ENCODE results near the gene ARHGAP26. TPM values are rescaled to one million over a fixed set of nuclear protein-coding genes. Genes with fewer than 3 reads are reported as not detected.

Gene ARHGAP26
- total RNA-seq, 1 experiment from 2014 or later: 65.5 TPM

DNA sequence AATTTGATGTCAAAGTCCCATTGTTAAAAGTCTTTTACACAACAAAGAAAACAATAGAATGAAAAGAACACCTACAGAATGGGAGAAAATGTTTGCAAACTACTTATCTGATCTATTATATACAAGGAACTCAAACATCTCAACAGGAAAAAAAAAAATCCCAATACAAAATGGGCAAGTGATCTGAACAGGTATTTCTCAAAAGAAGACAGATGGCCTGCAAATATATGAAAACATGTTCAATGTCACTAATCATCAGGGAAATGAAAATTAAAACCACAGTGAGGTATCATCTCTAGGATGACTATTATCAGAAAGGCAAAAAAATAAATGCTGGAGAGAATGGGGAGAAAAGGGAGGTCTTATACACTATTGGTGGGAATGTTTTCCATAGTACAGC lies 301.8 kb downstream of the ARHGAP26 start:
- H3K9me3 ChIP-seq (ENCODE audit: control insufficient read depth, insufficient read depth, low read depth, low read length): no peaks in the 10 kb centered on the region
- intact Hi-C loops (cut with micrococcal nuclease; ENCODE audit: unreplicated experiment) (no loop called here), in situ Hi-C loops (cut with HindIII; ENCODE audit: low pct_unique_long_range_greater_than_20kb, low sequenced_read_pairs) (no loop called here)
- ChIA-PET CTCF (no interaction called here), POLR2A (no interaction called here)
- no peak for DNase-seq (ENCODE audit: low read depth, low spot score)
- H3K4me1 ChIP-seq (ENCODE audit: control insufficient read depth, insufficient read depth, low read length): no peaks in the 10 kb centered on the region
- H3K36me3 ChIP-seq (ENCODE audit: control insufficient read depth, insufficient read depth, low read length): no peaks in the 10 kb centered on the region
- no peak overlapping the region for H3K27ac ChIP-seq (ENCODE audit: low read length)
- BruUV-seq (replicated peaks): no TSS peak
- TF ChIP-seq, protein P1, sequence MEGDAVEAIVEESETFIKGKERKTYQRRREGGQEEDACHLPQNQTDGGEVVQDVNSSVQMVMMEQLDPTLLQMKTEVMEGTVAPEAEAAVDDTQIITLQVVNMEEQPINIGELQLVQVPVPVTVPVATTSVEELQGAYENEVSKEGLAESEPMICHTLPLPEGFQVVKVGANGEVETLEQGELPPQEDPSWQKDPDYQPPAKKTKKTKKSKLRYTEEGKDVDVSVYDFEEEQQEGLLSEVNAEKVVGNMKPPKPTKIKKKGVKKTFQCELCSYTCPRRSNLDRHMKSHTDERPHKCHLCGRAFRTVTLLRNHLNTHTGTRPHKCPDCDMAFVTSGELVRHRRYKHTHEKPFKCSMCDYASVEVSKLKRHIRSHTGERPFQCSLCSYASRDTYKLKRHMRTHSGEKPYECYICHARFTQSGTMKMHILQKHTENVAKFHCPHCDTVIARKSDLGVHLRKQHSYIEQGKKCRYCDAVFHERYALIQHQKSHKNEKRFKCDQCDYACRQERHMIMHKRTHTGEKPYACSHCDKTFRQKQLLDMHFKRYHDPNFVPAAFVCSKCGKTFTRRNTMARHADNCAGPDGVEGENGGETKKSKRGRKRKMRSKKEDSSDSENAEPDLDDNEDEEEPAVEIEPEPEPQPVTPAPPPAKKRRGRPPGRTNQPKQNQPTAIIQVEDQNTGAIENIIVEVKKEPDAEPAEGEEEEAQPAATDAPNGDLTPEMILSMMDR (IDR thresholded peaks at IDR 0.05): no peak
- TF ChIP-seq TCF7L2 (IDR thresholded peaks at IDR 0.05; ENCODE audit: low read depth, low read length) (no peak), POLR2AphosphoS5 (IDR thresholded peaks at IDR 0.05; ENCODE audit: low read depth, low read length) (no peak), SIN3A (IDR thresholded peaks at IDR 0.05; ENCODE audit: borderline replicate concordance, insufficient read depth, low read depth, low read length) (no peak), REST (IDR thresholded peaks at IDR 0.05; ENCODE audit: insufficient read depth in 1 of 2, low read depth in 2 of 2, low read length in 1 of 2) (no peak)
- H3K27me3 ChIP-seq (ENCODE audit: control insufficient read depth, insufficient read depth, low read length): no peaks in the 10 kb centered on the region
- no peak for ATAC-seq
- no peak overlapping the region for H3K4me3 ChIP-seq (ENCODE audit: low read depth in 2 of 2, low read length in 2 of 2)

- H3K27me3 ChIP-seq (ENCODE audit: control insufficient read depth, insufficient read depth, low read length): no peaks in the 10 kb centered on the region
- no peaks in the 10 kb centered on the region for H3K4me1 ChIP-seq (ENCODE audit: control insufficient read depth, insufficient read depth, low read length)
- in situ Hi-C loops (cut with HindIII; ENCODE audit: low pct_unique_long_range_greater_than_20kb, low sequenced_read_pairs) (no loop called here), intact Hi-C loops (cut with micrococcal nuclease; ENCODE audit: unreplicated experiment) (no loop called here)
- DNase-seq (ENCODE audit: low read depth, low spot score): no peak
- no peak overlapping the region for H3K27ac ChIP-seq (ENCODE audit: low read length)
- H3K36me3 ChIP-seq (ENCODE audit: control insufficient read depth, insufficient read depth, low read length): no peaks in the 10 kb centered on the region
- POLR2A ChIA-PET: no interaction called here
- no peak for ATAC-seq
- TF ChIP-seq, protein P1 (IDR thresholded peaks at IDR 0.05): no peak
- TF ChIP-seq SIN3A (IDR thresholded peaks at IDR 0.05; ENCODE audit: borderline replicate concordance, insufficient read depth, low read depth, low read length): no peak
- no peak for TF ChIP-seq POLR2AphosphoS5 (IDR thresholded peaks at IDR 0.05; ENCODE audit: low read depth, low read length)
- no peak for TF ChIP-seq TCF7L2 (IDR thresholded peaks at IDR 0.05; ENCODE audit: low read depth, low read length)
- TF ChIP-seq REST (IDR thresholded peaks at IDR 0.05; ENCODE audit: insufficient read depth in 1 of 2, low read depth in 2 of 2, low read length in 1 of 2): no peak
- no peak overlapping the region for H3K4me3 ChIP-seq (ENCODE audit: low read depth in 2 of 2, low read length in 2 of 2)
- no TSS peak for BruUV-seq (replicated peaks)
- CTCF ChIA-PET: no interaction called here
- no peaks in the 10 kb centered on the region for H3K9me3 ChIP-seq (ENCODE audit: control insufficient read depth, insufficient read depth, low read depth, low read length)
Measured at GRCh38 chr5:143072734-143073133, 302.6 kb downstream of the ARHGAP26 start.
